ENCODE data around the gene SIGMAR1. TPM values are rescaled to one million over a fixed set of nuclear protein-coding genes. Genes with fewer than 3 reads are reported as not detected.

The SIGMAR1 gene
- total RNA-seq, 2 donors from 2014 or later: 103 to 142 TPM

DNA sequence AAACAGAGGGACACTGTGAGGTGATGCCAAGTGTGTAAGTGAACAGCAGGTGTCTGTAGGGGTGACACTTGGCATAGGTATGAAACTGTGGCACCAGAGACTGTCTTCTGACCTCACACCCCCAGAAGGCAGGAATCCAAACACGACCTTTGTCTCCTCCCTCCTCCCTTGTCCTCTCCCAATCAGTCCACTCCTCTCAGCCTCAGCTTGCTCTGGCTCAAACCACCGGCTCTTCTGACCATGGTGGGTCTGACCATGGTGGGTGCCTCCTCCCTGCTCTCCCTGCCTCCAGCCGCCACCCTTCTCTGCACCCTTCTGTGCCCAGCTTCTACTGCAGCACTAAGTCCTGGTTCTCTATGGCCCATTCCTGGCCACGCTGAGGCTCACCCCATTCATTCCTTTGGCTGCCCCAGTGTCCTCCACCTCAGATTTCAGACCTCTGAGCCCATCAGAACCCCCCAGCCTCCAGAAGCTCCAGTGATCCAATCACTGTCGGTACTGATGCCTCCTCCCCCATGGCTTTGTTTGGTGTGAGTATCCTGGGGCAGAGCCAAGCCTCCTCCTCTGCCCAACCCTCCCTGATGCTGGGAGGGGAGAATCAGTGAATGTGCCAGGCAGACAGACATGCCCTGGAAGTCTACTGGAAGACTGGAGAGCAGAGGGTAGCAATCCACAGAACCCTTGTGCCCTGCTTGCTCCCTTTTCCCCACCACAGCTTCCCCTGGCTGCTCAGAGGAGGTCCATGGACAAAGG is 7.0 kb downstream of the SIGMAR1 start:
- Histone ChIP-seq H3K4me1 (replicated peaks) (no peaks in the 10 kb centered on the region), H3K36me3 (no peaks in the 10 kb centered on the region), H3K9me3 (no peaks in the 10 kb centered on the region), H3K27ac (no peak overlapping the region), H3K27me3 (replicated peaks; ENCODE audit: insufficient read depth) (no peaks in the 10 kb centered on the region), H3K4me3 (no peak overlapping the region)
- 28% methylated on average over 5 of the region's 5 CpGs for WGBS
- intact Hi-C loops (cut with DNase I): no loop called here
- no peak for DNase-seq (ENCODE audit: low spot score)
- no peak for TF ChIP-seq POLR2AphosphoS5 (IDR thresholded peaks at IDR 0.05)
- TF ChIP-seq, protein P1, sequence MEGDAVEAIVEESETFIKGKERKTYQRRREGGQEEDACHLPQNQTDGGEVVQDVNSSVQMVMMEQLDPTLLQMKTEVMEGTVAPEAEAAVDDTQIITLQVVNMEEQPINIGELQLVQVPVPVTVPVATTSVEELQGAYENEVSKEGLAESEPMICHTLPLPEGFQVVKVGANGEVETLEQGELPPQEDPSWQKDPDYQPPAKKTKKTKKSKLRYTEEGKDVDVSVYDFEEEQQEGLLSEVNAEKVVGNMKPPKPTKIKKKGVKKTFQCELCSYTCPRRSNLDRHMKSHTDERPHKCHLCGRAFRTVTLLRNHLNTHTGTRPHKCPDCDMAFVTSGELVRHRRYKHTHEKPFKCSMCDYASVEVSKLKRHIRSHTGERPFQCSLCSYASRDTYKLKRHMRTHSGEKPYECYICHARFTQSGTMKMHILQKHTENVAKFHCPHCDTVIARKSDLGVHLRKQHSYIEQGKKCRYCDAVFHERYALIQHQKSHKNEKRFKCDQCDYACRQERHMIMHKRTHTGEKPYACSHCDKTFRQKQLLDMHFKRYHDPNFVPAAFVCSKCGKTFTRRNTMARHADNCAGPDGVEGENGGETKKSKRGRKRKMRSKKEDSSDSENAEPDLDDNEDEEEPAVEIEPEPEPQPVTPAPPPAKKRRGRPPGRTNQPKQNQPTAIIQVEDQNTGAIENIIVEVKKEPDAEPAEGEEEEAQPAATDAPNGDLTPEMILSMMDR (IDR thresholded peaks at IDR 0.05): no peak
- no peak for TF ChIP-seq POLR2A (IDR thresholded peaks at IDR 0.05)

DNA sequence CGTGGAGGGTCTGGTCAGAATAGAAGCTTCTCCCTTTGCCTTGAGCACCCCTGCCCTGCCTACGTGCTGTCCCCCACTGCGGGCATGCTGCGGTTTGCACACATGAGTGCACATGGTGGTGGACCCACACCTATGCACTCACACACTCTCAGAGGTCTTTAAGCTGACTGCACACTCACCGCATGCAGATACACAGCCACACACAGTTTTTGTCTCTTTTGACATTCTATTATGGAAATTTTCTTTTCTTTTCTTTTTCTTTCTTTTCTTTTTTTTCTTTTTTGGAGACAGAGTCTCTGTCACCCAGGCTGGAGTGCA is 8.1 kb downstream of the SIGMAR1 start:
- Histone ChIP-seq H3K4me1 (replicated peaks) (no peaks in the 10 kb centered on the region), H3K4me3 (no peak overlapping the region), H3K36me3 (no peaks in the 10 kb centered on the region), H3K27ac (no peak overlapping the region), H3K9me3 (no peaks in the 10 kb centered on the region), H3K27me3 (replicated peaks; ENCODE audit: insufficient read depth) (peaks cover 2% of the 10 kb centered on the region)
- 23% methylated on average over 5 of the region's 5 CpGs for WGBS
- TF ChIP-seq, protein P1 (IDR thresholded peaks at IDR 0.05): no peak
- intact Hi-C loops (cut with DNase I): no loop called here
- DNase-seq (ENCODE audit: low spot score): no peak

DNA sequence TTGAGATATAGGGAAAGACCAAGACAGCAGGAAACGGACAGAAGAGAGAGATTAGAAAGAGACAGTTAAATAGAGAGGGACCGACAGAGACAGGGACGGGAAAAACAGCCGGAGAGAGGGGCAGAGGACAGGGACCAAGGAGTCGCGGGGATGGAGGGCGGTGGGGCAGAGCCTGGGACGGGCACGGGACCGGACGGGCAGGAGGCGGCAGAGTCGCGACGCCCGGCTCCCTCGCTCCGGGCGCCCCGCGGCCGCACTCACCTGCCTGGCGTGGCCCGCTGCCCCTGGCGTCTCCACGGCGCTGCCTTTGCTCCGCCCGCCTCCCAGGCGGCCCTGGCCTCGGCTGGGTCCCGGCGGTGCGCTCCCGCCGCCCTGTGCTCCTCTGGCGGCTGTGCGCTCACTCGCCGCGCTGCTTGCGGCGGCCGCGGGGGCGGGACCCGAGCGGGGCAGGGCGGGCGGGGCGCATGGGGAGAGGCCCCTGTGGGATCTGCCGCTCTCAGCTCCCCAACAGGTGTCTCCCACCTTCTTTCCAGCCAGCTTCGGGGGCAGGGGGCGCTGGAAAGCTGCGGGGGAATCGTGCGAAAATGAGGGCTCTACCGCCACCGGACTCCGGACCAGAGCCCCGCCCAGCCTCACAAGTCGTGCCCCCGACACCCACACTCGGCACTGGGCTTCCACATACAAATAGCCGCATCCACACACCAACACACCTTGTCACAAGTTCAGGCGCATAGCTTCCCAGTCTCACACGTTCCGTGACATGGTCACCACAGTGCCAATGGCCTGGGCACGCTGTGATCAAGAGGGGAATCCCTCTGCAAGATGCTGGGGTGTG is 8.7 kb downstream of the SIGMAR1 start, which contains the start of gene ARID3C:
ARID3C (minus strand) TSS at position 411 of the 835 bp plus-strand sequence. CDS start 1,052 bp downstream, outside the sequence.
- TF ChIP-seq POLR2A (IDR thresholded peaks at IDR 0.05) (no peak), POLR2AphosphoS5 (IDR thresholded peaks at IDR 0.05) (no peak)
- TF ChIP-seq, protein P1 (IDR thresholded peaks at IDR 0.05): peak in 1 of 4 experiments; percentile 9
- Histone ChIP-seq H3K27me3 (replicated peaks; ENCODE audit: insufficient read depth) (peaks cover 8% of the 10 kb centered on the region), H3K4me1 (replicated peaks) (no peaks in the 10 kb centered on the region), H3K36me3 (no peaks in the 10 kb centered on the region), H3K4me3 (peak within 1 kb of the TSS; percentile 25 to 36), H3K9me3 (no peaks in the 10 kb centered on the region), H3K27ac (no peak within 1 kb of the TSS)
- intact Hi-C loops (cut with DNase I): no loop called here
- 1% methylated on average over 27 of the region's 69 CpGs for WGBS
- DNase-seq (ENCODE audit: low spot score): no peak

DNA sequence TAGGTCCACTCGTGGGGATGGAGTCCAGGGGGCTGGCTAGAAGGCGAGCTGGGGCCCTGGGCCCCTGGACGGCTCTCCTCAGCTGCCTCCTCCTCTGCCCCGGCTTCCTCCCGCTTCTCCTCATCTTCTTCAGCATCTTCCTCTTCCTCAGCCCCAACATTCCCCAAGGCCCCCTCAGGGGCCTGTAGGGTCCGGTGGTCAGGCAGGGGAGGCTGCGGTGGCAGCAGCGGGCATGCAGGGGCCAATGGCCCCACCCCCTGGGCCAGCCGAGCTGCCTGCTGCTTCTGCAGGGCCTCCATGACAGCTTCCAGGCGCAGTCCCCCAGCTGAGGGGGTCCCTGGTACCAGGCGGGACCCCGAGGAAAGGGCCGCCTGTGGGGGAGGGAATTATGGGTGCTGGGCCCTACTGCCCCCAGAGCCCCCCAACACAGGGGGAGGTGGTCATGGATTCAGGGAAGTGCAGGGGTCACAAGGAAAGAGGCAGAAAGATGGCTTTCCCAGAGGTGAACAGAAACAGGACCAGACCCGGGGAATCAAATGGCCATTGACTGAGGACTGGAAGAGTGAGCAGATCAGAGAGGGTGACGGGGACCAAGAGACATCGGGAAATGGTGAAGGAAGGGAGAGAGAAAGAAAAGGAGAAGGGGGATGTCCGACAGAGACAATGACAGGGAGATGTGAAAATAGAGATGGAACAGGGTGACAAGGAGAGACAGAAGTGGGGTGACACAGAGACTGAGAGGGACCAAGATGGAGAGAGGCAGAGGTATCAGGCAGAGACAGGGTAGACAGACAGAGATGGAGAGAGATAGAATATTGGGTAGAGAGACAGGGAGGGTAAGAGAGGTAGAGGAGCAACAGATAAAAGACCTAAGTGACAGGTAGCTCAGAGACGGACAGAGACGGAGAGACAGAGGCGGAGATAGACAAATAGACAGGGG is 9.6 kb downstream of the SIGMAR1 start:
- H3K27me3 ChIP-seq (replicated peaks; ENCODE audit: insufficient read depth): peaks cover 14% of the 10 kb centered on the region
- no peaks in the 10 kb centered on the region for H3K36me3 ChIP-seq
- 33% methylated on average over 19 of the region's 20 CpGs for WGBS
- H3K4me3 ChIP-seq: peak overlapping the region in 1 of 2 donors; percentile 36
- TF ChIP-seq, protein P1 (IDR thresholded peaks at IDR 0.05): no peak
- TF ChIP-seq POLR2A (IDR thresholded peaks at IDR 0.05) (no peak), POLR2AphosphoS5 (IDR thresholded peaks at IDR 0.05) (no peak)
- H3K9me3 ChIP-seq: no peaks in the 10 kb centered on the region
- DNase-seq (ENCODE audit: low spot score): no peak
- no peak overlapping the region for H3K27ac ChIP-seq
- intact Hi-C loops (cut with DNase I): no loop called here
- H3K4me1 ChIP-seq (replicated peaks): no peaks in the 10 kb centered on the region
